HG03196 (cell line): ENCODE measurements around the gene EXOC6B.

Experiments
- ATAC-seq: cut with Tn5 transposase; IDR thresholded peaks from one replicate; pipeline ENCODE4 v1.9.1; 2021; ENCODE audit not compliant: unreplicated experiment

Gene EXOC6B

DNA sequence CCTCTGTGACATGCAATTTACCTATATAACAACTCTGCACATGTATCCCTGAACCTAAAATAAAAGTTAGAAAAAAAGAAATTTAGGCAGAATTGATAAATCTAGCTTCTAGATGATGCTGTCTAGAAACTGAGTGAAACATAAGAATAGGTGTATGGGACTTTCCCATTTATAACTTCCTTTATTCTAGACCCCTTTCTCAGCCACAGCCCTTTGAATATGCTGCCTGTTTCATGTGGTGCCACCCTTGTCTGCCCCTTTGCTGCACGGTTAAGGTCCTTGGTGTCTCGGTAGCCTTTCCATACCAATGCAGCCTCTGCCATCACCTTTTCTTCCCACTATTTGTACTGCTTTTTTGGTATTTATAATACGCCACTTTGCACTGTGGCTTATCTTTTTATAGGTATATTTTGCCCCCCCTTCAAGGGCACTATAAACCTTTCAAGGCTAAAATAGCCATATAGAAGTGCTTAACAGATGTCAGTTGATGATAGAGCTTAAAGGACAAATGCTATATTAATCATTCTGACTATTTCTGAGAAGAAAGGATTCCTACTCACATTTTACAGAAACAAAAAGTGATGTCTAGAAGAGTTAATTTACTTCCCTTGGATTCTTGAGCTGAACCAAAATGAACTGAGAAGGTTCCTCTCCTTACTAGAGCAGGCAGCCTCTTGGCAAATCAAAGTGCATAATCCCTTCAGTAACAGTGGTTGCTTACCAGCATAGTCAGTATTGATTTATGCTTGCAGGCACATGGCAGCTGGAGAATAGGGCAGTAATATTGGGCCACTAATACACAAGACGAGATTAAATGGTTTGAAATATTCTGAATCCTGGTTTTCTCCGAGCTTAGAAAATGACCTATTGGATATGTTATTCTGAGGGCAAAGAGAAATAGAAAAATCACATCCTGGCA, 590.1 kb downstream of the EXOC6B start:
- ATAC-seq, result no peak

DNA sequence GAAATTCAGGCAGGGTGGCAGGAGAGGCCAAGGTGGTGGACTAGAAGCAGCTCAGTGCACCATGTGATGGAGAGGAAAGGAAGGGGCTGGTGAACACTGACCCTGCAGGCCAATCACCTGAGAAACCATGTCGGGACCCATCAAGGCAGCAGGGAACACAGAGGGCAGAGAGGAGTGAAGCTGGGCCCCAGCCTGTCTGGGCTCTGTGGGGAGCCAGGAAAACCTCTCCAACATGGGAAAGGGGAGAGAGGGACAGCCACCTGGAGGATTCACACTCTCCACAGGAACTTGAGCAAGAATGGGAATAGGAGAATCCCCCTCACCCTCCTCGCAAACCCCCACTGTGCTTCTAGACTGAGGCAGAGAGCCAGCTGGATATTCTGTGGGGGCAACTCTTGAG, 592.6 kb downstream of the EXOC6B start:
- no peak for ATAC-seq

DNA sequence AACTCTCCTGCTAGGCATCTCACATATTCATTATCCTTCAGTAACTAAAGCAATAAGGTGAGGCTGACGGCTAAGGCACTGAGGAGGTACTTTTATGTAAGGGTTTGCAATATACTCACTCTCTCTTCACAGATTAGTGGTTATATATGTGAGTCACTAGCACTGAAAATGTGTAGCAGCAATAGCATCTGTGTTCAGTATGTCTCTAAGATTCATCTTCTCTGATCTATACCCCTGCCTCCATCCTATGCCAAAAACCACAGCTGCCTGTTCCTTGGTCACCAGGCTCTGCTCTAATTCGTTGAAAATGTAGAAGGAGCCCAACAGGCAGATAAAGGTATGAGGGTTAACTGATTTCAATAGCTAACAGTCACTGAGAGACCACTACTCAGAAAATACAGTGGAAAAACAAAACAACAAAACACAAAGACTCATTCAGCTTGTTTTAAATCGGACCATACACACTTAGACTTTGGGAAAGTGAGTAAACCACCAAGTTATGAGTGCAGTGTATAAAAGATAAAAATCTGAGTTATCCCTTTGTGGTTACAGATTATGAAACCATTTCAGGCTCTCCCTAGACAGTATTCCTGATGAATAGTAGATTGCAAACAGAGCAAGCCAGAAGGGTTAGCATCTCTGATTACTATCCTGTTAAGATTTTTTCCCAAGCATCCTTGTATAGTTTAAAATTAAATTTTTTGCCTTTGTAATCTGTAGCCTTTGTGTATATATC, 602.8 kb downstream of the EXOC6B start:
- ATAC-seq, result no peak

DNA sequence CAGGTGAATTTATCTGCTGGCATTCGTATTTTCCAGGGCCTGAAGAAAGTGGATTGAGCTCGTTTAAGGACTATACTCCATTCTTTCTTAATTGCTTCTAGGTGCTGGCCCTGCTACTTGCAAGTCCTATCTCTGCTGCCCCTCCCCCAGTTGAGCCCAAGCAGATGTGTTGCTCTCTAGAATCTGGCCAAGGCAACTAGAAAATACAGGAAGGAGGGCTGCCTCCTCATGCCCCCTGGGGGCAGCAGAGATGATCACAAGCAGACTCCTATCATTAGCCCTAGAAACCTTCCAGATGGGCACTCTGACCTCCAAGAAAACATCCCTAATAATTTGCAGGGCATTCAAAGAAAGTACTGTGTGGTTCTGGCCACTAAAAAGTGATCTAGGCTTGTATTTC, 605.7 kb downstream of the EXOC6B start:
- no peak for ATAC-seq

DNA sequence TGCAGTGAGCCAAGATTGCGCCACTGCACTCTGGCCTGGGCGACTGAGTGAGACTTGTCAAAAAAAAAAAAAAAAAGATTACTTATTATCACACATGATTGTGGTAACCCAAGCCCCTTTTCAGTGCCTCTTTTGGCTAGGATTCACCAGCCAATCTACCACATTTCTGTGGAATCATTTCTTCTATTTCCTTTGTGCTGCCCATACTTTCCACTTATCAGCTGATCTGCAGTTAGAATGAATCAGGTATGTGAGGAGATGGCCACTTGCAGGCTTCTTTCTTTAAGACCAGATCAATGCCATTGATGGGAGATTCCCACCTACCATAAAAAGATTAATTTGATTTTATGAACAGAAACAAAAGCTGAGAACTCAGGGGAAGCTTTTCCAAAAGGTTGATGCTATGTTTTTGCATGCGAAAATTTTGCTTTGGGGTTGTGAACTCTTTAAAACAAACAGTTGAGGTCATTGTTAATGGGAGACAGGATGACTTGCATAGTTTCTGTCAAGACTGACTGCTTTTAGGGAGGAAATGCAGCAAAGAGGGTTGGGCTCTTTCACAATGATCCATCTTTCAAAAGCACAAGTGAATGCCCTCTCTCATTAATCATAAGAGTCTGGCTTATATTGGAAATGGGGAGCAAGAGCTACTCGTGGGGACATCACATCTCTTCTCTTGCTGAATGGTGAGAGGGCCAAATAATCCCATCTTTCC, 611.2 kb downstream of the EXOC6B start:
- no peak for ATAC-seq

DNA sequence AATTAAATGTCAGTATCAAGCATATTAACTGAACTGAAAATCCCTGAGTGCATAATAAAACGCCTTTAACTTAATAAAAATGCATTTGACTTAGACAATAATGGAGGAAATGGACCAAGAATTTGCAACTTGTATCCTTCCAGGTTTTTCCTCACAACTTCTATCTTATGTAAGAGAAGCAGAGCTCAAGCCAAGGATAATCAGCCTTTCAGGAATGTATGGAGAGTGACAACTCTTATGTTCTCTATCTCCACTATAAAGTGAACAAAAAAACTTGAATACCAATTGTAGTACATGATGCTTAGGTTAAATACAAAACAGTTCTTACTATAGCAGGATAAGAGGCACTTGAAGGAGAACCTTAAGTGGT, 613.4 kb downstream of the EXOC6B start:
- no peak for ATAC-seq

DNA sequence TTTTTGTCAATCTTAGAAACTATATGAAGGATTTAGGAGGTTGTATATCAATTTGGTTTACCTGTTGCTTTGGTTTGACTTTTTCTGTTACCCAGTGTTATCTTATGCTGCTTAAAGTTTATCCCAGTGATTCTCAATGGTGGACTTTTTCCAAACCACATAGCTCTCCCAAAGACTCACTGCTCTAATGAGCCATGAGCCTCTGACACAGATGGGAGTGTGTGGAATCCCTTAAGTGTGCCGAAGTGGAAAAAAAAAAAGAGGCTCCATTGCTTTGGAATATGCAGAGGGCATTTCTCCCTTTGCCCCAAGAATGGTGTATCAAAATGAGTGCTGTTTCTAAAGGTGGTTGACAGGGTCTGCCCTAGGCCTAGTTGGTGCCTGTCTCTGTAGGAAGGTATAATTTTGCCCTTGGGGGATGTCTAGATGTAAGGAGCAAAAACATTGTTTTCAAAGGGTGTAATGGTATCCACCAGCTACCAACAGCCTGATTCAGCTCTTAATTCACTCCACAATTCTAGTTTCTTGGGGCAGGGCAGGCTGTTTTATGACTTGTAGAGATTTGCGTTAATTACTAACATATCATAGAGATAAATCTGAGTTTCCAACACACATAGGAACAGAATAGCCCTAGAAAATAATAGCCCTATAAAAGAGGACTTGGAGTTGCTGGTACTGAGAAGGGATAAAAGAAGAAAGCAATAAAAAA, 613.9 kb downstream of the EXOC6B start:
- ATAC-seq, result no peak

DNA sequence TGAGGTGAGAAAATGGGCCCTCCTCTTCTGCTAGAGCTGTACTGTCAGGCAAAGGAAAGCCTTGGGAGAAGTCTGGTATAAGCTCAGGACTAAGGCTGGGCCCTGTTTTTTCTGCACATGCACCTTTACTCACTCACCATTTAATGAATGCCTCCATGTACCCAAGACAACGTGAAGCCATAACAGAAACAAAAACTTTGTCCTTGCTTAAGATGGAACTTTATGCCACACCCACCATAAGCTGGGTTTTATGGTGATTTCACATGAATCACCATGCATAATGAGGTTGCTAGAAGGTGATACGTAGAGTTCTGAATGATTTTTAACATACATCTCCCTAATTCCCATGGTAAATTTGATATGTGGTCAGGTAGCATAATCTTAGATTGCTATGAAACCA, 614.5 kb downstream of the EXOC6B start:
- ATAC-seq, result no peak

DNA sequence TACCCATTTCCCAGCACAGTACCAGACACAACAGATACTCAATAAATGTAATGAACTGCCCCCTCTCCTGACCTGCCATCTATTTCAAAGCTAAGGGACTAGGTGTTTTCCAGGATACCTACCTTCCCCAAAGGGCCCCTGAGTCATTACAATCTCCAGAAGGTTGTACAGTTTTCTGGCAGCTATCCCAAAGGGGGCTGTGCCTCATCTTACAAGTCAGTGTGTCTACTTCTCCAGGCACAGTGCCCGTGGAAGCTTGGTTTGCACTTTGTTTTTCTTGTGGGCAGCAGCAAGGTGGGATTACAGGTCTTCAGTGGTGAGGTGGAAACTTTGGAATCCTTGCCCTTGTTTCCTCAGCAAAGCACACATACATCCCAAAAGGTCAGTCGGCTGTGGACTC, 615.4 kb downstream of the EXOC6B start:
- ATAC-seq, result no peak

DNA sequence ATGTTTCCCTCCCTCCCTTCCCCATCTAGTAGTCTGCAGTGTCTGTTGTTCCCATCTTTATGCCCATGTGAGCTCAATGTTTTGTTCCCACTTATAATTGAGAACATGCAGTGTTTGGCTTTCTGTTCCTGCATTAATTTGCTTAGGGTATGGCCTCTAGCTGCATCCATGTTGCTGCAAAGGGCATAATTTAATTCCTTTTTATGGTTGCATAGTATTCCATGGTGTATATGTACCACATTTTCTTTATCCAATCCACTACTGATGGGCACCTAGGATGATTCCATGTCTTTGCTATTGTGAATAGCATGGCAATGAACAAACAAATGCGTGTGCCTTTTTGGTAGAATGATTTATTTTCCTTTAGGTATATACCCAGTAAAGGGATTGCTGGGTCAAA, 617.6 kb downstream of the EXOC6B start:
- no peak for ATAC-seq

DNA sequence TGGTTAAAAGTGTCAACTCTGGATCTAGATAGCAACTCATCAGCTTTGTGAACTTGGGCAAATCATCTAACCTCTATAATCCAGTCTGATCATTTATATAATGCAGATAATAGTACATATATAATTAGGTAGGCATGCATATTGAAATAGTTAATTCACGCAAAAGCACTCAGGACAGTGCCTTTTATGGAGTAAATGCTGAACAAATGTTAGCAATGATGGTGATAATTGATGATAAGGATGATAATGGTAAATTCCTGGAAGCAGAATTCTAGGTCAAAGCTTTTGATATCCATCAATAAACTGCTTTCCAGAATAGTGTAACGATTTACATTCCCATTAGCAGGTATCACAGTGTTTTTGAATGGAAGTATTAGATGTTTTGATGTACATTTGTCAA, 618.5 kb downstream of the EXOC6B start:
- no peak for ATAC-seq

DNA sequence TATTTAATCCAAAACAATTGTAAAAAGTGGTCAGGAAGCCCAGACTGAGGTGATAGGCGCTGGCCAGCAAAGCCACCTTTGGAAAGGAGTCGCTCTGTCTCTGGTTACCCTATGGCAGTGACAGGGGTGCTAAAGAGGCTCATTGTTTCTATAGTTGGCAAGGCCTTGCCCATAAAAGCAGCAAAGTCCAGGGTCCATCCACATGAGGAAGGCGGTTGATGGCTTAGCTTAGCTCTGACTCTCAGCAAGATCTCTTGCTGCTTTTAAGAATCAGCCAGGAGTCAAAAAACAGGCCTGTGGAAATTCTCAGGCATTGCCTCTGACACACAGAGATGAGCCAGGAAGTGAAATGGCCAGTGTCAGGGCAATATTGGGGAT, 620.3 kb downstream of the EXOC6B start:
- ATAC-seq, result no peak

DNA sequence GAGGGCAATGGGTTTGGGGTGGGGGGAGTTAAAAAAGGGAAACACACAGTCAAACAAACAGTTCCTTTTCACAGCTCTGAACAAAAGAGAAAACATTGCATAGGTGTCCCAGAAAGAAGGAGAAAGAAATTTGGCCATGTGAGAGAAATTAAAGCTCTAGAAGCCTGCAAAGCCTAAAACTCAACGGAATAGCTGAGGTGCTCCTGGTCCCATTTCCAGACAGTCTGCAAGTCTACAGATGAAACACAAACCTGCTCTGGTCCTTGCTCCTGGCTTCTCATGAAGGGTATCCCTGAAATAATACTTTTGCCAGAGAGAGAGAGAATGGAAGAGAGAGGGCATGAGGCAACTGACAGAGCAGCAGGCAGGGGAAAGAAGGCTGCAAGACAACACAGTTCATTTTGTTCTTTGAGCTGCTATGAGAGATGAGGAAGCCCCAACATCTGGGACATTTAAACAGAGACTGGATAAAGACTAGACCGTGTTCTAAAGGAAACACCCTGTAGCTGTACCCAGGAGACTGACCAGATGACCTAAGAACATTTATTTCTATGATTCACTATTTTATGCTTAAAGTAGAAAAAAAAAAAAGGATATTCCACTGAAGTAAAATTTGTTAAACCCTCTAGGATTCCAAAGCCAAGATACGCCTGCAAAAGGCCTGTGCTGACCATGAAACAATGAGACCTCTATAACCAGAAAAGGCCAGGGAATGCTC, 620.9 kb downstream of the EXOC6B start:
- no peak for ATAC-seq

DNA sequence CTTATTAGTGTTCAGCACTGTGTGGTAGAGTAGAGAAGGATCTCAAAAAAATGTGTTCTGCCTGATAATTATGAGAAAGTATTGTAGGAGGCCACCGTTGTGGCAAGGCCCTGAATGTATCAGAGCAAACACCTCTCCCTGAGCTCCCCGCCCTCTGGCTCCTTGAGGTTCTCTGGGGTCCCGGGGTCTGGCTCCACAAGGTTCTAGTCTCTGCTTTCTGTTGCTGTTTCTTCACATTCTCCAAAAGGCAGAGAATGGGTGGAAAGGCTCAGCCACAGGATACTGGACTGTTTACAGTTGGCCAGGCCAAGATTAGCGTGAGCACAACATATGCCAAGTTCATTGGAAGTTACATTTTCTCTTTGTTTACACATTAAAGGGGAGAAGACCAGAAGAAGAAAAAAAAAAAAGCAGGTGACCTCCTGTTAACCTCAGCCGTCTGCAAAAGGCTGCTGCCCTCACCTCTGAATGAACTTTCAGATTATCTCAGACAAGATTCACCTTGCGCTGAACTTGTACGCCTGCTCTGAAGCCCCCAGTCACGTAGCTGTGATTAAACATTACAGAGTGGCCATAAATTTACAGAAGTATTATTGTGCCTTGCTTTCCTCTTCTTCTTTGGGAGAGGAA, 621.6 kb downstream of the EXOC6B start:
- ATAC-seq, result no peak

DNA sequence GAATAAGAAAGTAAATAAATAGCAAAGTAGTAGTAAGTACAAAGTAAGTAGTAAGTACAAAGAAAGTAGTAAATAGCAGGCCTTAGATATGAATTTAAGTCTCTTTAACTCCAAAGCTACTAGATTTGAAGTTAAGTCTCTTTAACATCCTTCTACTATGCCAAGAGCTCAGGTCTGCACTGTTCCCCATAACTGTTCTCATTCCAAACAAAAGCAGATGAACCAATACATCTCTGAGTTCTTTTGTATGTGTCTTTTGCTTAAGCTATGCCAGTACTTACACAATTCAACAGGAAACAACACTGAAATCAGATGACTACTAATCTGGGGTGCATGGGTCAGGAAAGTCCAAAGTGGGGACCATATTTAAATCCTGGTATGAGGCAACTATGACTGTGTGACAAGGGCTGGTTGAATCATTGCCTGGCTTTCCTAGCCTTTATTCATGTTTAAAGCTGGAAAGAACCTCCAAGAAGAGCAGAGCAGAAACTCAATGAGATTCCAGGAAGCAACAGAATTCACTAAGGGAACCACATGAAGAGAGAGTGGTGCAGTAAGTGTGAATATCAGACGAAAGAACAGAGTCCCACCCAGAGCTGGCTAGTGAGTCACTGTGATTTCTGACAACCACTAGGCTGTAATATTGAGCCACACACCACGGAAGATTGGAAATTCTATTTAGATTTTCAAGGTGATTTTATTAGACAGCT, 627.1 kb downstream of the EXOC6B start:
- ATAC-seq, result no peak

DNA sequence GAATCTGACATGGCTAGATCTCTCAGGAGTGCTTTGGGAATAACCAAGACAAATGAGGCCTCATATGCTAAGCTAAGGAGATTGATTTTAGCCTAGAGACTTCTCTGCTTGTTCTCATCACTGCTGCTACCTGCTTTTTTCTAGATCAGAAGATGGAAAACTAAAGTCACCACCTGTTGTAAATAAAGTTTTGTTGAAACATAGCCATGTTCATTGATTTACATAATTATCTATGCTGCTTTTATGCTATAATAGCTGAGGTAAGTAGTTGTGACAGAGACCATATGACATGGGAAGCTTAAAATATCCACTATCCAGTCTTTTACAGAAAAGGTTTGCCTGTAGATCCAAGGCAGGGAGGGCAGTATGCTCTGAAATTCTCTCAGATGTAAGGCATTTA, 632.1 kb downstream of the EXOC6B start:
- ATAC-seq, result no peak

DNA sequence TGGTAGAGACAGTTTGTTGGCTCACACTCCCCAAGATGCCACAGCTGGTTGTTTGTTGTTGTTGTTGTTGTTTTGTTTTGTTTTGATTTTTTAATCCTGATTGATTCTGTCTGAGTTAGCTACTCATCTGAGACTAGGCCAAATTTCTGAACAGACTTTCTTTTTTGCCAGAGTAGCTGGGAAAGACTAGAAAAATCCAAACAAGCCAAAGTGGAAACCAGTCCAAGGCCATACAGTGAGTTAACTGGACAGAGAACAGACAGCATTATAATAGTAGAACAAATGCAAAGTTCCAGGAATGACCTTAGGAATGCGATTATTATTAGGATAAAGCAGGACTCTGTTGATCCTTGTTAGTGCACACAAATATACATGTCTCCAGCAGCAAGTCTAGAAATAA, 634.4 kb downstream of the EXOC6B start:
- ATAC-seq, result no peak

DNA sequence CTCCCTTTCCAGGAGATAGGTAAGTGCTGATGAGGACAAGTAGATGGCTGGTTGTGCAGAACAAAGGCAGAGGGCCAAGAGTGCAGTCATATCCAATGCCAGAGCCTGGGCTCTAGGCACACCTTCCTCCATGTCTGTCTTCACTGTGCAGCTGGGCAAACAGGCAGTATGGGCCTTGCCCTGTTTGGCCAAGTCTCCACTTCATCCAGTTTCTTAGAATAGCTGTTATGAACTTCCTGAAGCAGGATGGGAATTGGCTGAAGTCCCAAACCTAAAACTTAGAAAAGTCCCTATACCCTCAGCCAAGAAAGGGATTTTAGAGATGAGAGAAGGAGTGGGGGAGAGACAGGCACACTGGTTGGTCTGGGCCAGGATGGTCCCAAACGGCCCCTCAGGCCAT, 640.6 kb downstream of the EXOC6B start:
- no peak for ATAC-seq

DNA sequence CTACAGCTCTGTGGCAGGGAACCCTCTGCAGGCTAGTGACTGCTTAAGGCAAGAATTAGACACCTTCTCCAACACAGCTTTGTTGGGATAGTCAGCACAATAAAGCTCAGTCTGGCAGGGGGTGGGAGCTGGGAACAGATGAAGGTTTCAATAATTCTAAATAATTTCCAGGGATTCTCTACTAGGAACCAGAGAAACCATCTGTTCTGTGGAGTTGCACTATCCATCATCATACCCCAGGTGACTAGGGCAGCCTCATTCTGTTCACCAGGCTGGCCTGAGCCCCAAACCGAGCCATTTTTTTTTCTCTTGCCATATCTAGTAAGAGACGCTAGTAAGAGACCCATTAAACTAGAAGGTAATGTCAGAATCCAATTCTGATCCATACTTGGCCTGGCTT, 642.4 kb downstream of the EXOC6B start:
- ATAC-seq, result no peak

DNA sequence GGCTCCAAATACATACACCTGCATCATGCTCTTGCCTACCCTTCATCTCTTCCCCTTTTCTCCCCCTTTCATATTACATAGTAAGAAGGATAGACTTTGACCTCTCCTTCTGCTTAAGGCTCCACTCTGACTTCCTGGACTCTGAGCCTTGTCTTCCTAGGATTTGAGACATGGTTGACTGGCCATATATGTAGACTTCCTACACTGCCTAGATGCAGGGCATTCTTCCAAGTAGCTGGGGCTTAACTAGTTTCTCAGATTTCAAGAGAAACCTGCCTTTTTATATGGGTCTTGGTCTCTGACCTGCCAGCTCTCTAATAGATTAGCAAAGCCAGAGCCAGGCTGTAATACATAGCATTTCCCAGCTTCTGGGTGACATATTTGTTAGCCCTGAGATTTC, 642.8 kb downstream of the EXOC6B start:
- no peak for ATAC-seq
